K562 treated with DMSO at 1 percent for 4 hours (cell line): ENCODE measurements around the gene CHRFAM7A. TPM values are rescaled to one million over a fixed set of nuclear protein-coding genes. Genes with fewer than 3 reads are reported as not detected.

Experiments used
- total RNA-seq: library from RNA; unstranded; fragments of 300-600 nt; gene quantifications from 2 replicates; pipeline ENCODE4 v1.2.3, GENCODE V29; 2022; ENCODE audit not compliant: insufficient read depth

The CHRFAM7A gene
- not detected in 2 replicates for total RNA-seq

GRCh38 chr15:30392766-30393663, at the start of gene CHRFAM7A:
CHRFAM7A (minus strand) TSS chr15:30393540; CDS start chr15:30383351, 10,189 bp downstream.

DNA sequence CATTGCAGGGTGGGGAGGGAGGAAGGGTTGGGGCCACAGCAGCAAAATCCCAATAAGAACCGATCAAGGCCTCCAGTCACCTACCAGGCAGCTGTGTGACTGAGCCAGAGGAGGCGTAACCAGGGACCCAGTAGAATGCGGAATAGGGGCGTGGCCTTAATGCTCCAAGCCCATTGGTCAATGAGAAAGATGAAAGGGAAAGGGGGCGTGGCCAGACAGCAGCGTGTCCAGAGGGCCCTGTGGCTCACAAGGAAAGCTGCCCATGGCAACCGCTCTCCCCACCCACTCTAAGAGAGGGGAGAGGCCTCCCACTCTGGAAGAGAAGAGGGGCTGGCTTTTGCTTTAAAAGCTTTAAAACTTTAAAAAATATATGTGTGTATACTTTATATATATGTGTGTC, 20.8 kb upstream of the CHRFAM7A start, which contains the start of gene GOLGA8R:
TSS of gene GOLGA8R (minus strand) at position 101 of the 400 bp plus-strand sequence. CDS start at position 3, 98 bp downstream.

Other genes starting within 250 kb of the CHRFAM7A start
- gene GOLGA8R, start 20.7 kb upstream of the CHRFAM7A start, total RNA-seq, result not detected in 2 replicates
- gene GOLGA8Q, start 158.5 kb upstream of the CHRFAM7A start, total RNA-seq, result not detected in 2 replicates
- not detected in 2 replicates for gene GOLGA8H, start 210.5 kb upstream of the CHRFAM7A start, total RNA-seq